ENCODE results near the gene MCF2L2.
"Not testable (repeated sequence)": the region's sequence is repeated elsewhere in the genome, so short reads cannot be mapped to it uniquely, and the experiment has no call there.

The MCF2L2 gene

GRCh38 chr3:183261151-183261724, 167.2 kb downstream of the MCF2L2 start:
- DNase-seq, result no peak

DNA sequence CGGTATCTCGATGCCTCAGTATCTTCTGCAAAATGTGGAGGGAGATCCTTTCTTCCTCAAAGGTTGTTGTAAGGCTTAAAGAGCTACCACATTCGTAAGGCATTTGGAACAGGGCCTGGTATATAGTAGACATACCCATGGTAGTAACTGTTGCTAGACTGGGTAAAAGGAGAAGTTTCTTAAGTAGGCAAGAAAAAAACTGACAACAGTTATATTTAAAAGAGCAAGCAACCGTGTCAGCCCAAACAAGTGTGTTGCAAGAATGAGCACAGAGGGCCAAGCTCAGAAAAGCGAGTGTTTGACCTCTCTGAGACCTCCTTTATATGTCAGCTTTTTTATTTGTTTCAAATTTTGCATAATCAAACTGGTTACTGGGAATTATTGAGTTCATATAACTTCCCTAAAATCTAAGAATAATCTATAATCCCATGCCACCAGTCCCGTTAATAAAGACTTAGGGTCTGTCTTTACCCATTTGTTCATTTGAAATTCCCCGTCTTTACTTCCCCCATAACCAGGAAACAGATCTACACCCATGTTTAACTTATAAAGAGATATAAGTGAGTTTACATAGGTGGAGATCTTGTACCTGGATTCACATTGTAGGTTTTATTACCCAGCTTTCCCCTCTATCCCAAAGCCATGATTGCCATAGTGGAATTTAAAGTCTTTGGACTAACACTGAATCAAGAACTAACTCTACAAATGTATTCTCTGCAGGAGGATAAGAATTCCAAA, 168.1 kb downstream of the MCF2L2 start:
- DNase-seq, result peak; percentile 27

GRCh38 chr3:183259621-183260020, 168.8 kb downstream of the MCF2L2 start:
- DNase-seq, result no peak

GRCh38 chr3:183259087-183259486, 169.3 kb downstream of the MCF2L2 start:
- no peak for DNase-seq

DNA sequence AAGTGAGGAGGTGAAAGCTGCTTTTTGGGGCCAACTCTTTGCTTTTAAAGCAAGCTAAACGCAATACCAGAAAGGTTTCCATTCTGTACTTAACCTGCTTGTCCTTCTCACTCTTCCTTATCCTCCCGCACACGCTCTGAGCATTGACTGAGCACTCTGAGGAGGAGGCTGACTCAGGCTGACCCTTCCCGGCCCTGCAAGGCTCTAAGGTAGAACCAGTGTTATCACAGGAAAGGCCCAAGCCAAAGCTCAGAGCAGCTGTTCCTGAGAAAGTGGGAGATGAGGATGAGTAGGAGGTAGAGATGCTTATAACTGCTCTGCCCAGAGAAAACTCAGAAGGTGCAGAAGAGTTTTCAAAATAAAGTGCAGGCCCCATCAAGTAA, 173.1 kb downstream of the MCF2L2 start:
- DNase-seq, result peak; percentile 51

DNA sequence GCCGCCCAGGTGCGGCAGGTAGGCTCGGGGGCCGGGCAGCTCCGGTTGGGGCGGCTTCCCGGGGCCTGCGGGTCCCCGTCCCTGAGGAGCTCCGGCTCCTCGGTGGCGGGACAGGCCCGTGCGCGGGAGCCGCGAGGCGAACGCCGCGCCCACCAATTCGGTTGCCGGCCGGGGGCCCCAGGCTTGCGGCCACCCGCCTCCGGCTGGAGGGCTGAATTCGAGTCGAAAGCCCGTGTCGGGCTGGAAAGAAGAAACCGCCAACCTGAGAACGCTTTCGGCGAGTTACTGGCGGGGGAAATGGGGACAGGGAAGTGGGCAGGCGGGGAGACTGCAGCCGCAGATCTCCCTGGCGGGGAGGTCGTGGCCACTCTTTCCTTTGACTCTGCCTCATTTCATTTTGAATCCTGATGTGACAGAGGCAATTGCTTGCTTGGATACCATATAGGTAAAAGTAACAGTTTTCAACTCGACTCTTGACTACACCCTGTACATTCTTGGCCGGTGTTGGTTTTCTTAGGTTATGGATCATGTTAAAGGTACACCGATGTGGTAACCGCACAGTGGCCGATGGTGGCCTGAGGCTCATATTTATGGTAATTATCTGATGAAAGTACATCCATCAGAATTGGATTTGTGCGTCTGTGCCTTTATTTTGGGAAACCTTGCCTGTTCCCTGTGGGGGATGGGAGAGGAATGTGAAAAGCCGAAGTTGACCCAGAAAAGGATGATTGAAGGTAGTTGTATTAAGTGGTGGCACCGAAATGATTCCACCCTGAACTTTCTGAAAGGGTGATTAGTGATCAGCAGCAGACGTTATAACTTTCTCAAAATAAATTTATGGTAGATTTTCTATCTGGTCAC, 173.7 kb downstream of the MCF2L2 start:
- peak; percentile 36 for DNase-seq

DNA sequence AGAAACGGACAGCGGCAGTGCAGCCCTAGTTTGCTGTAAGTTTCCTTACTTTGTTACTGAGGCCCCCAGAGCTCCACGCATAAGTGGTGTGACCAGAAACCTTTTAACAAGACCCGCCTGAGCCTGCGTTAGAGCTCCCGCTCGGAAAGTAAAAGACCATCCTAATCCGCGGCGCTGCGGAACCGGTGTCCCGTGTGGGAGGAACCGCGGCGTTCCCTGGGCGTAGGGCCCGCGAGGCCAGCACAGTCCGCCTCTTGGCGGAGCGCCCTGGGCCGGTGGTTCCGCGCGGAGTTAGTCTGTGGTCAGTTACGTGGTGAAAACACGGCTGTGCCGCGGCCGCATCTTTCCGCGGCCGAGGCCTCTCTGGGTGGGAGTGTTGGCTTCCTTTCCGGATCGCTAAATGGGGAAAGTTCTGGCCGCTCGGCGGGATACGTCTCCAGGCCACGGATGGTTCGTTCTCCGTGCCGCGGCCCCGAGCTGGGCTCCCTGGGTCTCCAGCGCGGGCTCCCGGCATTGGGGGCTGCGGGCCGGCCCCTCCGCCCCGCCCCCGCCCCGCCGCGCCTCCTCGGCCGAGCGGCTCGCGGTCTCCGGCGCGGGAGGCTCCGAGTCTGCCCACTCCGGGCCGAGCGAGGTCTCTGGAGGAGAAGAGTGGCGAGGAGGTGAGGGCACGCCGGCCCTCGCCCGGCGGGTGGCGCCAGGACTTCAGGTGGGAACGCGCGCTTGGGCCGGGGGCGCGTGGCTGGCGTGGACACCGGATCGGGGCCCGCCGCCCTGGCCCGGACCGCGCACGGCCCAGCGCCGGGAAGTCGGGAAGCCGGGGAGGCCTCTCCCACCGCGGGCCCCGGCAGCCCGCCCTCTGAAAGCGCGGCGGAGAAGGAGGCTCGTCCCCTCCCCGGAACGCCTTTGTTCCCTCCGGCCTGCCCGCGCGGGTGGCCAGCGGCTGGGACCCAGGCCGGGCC, 174.6 kb downstream of the MCF2L2 start:
- peak; percentile 49 for DNase-seq

DNA sequence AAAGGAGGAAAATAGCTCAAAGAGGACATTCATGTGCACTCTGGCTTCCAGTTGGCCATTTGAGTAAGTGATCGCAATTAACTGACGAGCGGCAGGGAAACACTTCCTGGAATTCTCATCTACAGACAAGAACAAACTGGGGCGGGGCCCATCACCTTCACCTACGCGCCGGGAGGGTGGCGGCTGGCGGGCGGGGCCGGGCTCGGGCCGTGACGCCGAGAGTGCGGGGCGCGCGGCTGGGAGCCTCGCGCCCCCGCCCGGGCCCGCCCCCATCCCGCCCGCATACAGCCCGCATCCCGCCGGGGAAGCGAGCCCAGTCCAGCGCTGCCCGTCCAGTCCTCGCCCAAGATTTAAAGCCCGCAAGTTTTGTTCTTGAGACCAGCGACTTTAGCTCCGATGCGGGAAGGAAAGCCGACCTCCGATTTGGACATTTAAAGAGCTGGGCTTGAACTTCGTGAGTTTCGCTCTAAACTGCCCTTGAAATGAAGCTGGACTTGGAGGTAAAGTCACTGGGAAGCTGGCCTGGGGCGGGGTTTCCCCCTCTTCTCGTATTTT, 175.4 kb downstream of the MCF2L2 start, which contains the start of gene B3GNT5:
B3GNT5 (plus strand) TSS at position 281 of the 555 bp plus-strand sequence. CDS start 16,546 bp downstream, outside the sequence.
- peak; percentile 55 for DNase-seq

GRCh38 chr3:183252118-183252782, 176.2 kb downstream of the MCF2L2 start:
- DNase-seq, result no peak

- no peak for DNase-seq
Measured at GRCh38 chr3:183249006-183249718, 179.3 kb downstream of the MCF2L2 start.

DNA sequence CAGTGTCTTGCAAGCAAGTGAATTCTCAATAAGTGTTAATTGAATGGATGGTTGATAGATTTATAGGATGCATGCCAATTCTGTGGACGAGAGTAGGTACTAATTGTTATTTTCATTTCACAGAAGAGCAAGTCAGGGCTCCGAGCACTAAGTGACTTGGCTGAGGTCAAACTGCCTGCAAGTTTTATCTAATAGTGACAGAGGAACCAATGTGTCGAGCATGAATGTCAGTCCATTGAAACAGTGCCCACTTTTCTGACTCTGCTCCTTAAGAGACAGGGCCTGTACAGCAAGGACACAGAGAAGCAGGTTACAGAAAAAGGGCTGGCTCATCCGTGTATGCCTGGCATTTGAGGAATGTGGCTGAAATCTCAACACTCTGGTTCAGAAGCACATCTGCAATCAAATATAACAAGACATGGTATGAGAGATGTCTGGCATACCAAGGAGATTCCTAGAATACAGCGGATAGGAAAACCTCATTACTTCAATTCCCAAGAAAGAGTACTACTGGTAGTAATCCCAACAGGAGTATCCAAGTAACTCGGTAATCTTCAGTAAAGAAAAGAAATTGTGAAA, 181.3 kb downstream of the MCF2L2 start:
- peak; percentile 37 for DNase-seq

GRCh38 chr3:183244981-183245476, 183.4 kb downstream of the MCF2L2 start:
- DNase-seq, result no peak

DNA sequence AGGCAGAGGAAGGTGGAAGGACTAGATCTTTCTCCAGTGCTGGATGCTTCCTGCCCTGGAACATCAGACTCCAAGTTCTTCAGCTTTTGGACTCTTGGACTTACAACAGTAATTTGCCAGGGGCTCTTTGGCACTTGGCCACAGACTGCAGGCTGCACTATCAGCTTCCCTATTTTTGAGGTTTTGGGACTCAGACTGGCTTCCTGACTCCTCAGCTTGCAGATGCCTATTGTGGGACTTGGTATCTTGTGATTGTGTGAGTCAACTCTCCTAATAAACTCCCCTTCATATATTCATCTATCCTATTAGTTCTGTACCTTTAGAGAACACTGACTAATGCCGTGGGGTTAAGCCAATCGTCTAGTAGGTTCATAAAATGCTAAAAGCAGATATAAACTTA, 184.2 kb downstream of the MCF2L2 start:
- peak; percentile 42 for DNase-seq

GRCh38 chr3:183242431-183242830, 186.0 kb downstream of the MCF2L2 start:
- no peak for DNase-seq

DNA sequence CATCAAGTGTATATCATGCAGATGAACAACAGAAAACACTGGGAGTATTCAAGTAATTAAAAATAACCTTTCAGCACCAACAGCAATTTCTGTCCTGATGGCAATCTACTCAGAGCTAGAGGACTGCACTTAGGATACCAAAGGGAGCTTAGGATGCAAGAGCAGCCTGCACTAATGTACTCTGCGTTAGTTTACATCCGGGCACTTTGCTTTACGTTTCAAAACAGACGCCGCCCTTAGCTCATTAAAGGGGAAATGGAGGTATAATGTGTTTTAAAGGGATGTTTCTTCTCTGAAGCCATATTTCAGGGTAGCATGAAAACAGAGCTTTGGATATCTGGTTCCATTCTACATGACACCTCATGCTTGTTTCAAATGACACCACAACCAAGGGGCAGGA, 189.4 kb downstream of the MCF2L2 start:
- no peak for DNase-seq

GRCh38 chr3:183233966-183234365, 194.5 kb downstream of the MCF2L2 start:
- no peak for DNase-seq

- no peak for DNase-seq
Measured at GRCh38 chr3:183230826-183231225, 197.6 kb downstream of the MCF2L2 start.

DNA sequence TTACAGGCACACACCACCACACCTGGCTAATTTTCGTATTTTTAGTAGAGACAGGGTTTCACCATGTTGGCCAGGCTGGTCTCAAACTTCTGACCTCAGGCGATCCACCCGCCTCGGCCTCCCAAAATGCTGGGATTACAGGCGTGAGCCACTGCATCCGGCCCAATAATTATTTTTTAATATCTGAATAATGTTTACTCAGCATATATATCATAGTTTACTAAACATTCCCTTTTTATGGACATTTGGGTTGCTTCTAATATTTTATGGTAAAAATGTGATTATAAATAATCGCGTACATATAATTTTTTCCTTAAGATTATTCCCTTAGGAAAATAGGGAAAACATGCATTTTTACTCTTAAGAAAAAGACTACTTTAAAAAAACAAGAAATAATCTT, 198.2 kb downstream of the MCF2L2 start:
- DNase-seq, result not testable (repeated sequence)

- no peak for DNase-seq
Measured at GRCh38 chr3:183229178-183229577, 199.2 kb downstream of the MCF2L2 start.

GRCh38 chr3:183227586-183227985, 200.8 kb downstream of the MCF2L2 start:
- DNase-seq, result no peak

Measured in hematopoietic multipotent progenitor cell treated with erythropoietin and hydrocortisone succinate and interleukin-3 and kit ligand, for 8 days (in vitro differentiated cells).